Esophagus squamous epithelium (tissue), 5 donors: ENCODE results near the gene AEN. TPM values are rescaled to one million over a fixed set of nuclear protein-coding genes. Genes with fewer than 3 reads are reported as not detected.
A peak's percentile ranks its signal among the peaks of the same experiment; 100 is the strongest.

Source experiments
- DNase-seq: peaks from one replicate; lab custom pipeline; 2025; lab: John Stamatoyannopoulos, UW
- H3K27ac ChIP-seq, 4 donors: fragments of 200-600 bp; sonication (generic); one replicate each; pipeline ENCODE4 v1.5.1; 2016 to 2019; ENCODE audit warnings: mild to moderate bottlenecking in 1 of 4
- H3K27me3 ChIP-seq, 4 donors: fragments of 200-600 bp; sonication (generic); 1 replicate in 3 of 4; 2 replicates in 1 of 4; pipeline versions ENCODE4 v1.5.1 to v1.6.0; 2017 to 2021; ENCODE audit warnings: antibody characterized with exemption in 1 of 4
- H3K36me3 ChIP-seq, 3 donors: fragments of 200-600 bp; sonication (generic); one replicate each; pipeline ENCODE4 v1.5.1; 2016 to 2019
- H3K4me1 ChIP-seq, 3 donors: fragments of 200-600 bp; sonication (generic); one replicate each; pipeline ENCODE4 v1.5.1; 2017 to 2019
- H3K4me3 ChIP-seq, 4 donors: fragments of 200-600 bp; sonication (generic); 1 replicate in 3 of 4; 2 replicates in 1 of 4; pipeline ENCODE4 v1.5.1; 2016 to 2019; ENCODE audit warnings: mild to moderate bottlenecking in 2 of 4, moderate library complexity in 1 of 4
- H3K9me3 ChIP-seq, 3 donors: fragments of 200-600 bp; sonication (generic); one replicate each; pipeline ENCODE4 v1.5.1; 2016 to 2019
- CTCF ChIP-seq, 6 experiments: fragments of 450-650 bp in 4 of 6; fragments of 200-600 bp in 2 of 6; sonication (generic) in 2 of 6; IDR thresholded peaks; one replicate each; pipeline ENCODE4 v1.5.1; 2016 to 2019; ENCODE audit warnings: antibody characterized with exemption in 6 of 6, mild to moderate bottlenecking in 4 of 6, moderate library complexity in 4 of 6
- POLR2A ChIP-seq, 4 donors: fragments of 450-650 bp; IDR thresholded peaks; one replicate each; pipeline ENCODE4 v1.6.1; 2017; ENCODE audit warnings: antibody characterized with exemption in 4 of 4, mild to moderate bottlenecking in 4 of 4, moderate library complexity in 3 of 4
- WGBS, 2 donors: methylation state at CpG; one replicate each; pipeline ENCODE4 v1.1.5; 2018; 5-methylcytosine and 5-hydroxymethylcytosine counted together
- intact Hi-C: fragments of 100-400 bp; cut with DNase I; formaldehyde crosslinking; loops from one replicate; pipeline ENCODE4 v1.15.0; 2022
- total RNA-seq, 4 donors: library from RNA; depleted of rRNA; stranded (reverse); fragments of >200 nt; gene quantifications; one replicate each; pipeline ENCODE4 v1.1.0, GENCODE V29; 2016
- donor health status: DM: yes; HTN: yes; CAD: no.

AEN gene
- total RNA-seq, 4 donors from 2014 or later: 13.4 to 31.4 (median 18.1) TPM

GRCh38 chr15:88617790-88618189 lies 3.4 kb upstream of the AEN start:
- Histone ChIP-seq H3K27me3 (peaks cover 0 to 10% (median 0%) of the 10 kb centered on the region in 4 donors), H3K9me3 (no peaks in the 10 kb centered on the region), H3K36me3 (no peaks in the 10 kb centered on the region), H3K4me3 (no peak overlapping the region), H3K27ac (no peak overlapping the region), H3K4me1 (peaks cover 13 to 29% (median 14%) of the 10 kb centered on the region in 3 donors)
- DNase-seq: no peak
- intact Hi-C loops: loop anchor here (10.0 kb wide), 1 partner anchor 143 kb away; no protein-coding TSS in a partner anchor
- 40 to 50% methylated on average over 1 of the region's 1 CpG for WGBS, 2 donors
- TF ChIP-seq POLR2A (IDR thresholded peaks at IDR 0.05) (no peak), CTCF (IDR thresholded peaks at IDR 0.05) (no peak)

- no peaks in the 10 kb centered on the region for H3K36me3 ChIP-seq
- no peak for TF ChIP-seq CTCF (IDR thresholded peaks at IDR 0.05)
- no peak for TF ChIP-seq POLR2A (IDR thresholded peaks at IDR 0.05)
- no peaks in the 10 kb centered on the region for H3K9me3 ChIP-seq
- DNase-seq: no peak
- no peak overlapping the region for H3K27ac ChIP-seq
- intact Hi-C loops: loop anchor here (10.0 kb wide), 1 partner anchor 144 kb away; no protein-coding TSS in a partner anchor
- no peak overlapping the region for H3K4me3 ChIP-seq
- peaks cover 21 to 38% (median 21%) of the 10 kb centered on the region in 3 donors for H3K4me1 ChIP-seq
- H3K27me3 ChIP-seq: peaks cover 0 to 3% (median 0%) of the 10 kb centered on the region in 4 donors
These were observed 2.5 kb upstream of the AEN start for GRCh38 chr15:88618686-88619085.

GRCh38 chr15:88619796-88620195 lies 1.3 kb upstream of the AEN start:
- no peak for DNase-seq
- Histone ChIP-seq H3K4me1 (peaks cover 28 to 41% (median 31%) of the 10 kb centered on the region in 3 donors), H3K36me3 (no peaks in the 10 kb centered on the region), H3K9me3 (no peaks in the 10 kb centered on the region), H3K27ac (no peak overlapping the region), H3K27me3 (peaks cover 0 to 3% (median 0%) of the 10 kb centered on the region in 4 donors), H3K4me3 (no peak overlapping the region)
- TF ChIP-seq POLR2A (IDR thresholded peaks at IDR 0.05) (no peak), CTCF (IDR thresholded peaks at IDR 0.05) (no peak)
- intact Hi-C loops: loop anchor here (10.0 kb wide), 1 partner anchor 145 kb away; no protein-coding TSS in a partner anchor
- WGBS, 2 donors: 79% methylated on average over 2 of the region's 2 CpGs

GRCh38 chr15:88621789-88622604 lies 857 bp downstream of the AEN start:
- peak in 1 of 4 donors; percentile 63 for TF ChIP-seq POLR2A (IDR thresholded peaks at IDR 0.05)
- TF ChIP-seq CTCF (IDR thresholded peaks at IDR 0.05): no peak
- DNase-seq: no peak
- Histone ChIP-seq H3K27ac (peak overlapping the region; percentile 86 to 95 (median 93)), H3K4me3 (peak overlapping the region; percentile 64 to 95 (median 93)), H3K9me3 (no peaks in the 10 kb centered on the region), H3K27me3 (no peaks in the 10 kb centered on the region), H3K36me3 (peaks cover 0 to 12% (median 8%) of the 10 kb centered on the region in 3 donors), H3K4me1 (peaks cover 31 to 61% (median 34%) of the 10 kb centered on the region in 3 donors)
- WGBS, 2 donors: 4 to 10% methylated on average over 9 to 10 of the region's 17 CpGs
- intact Hi-C loops: no loop called here

GRCh38 chr15:88622605-88622975 lies 1.4 kb downstream of the AEN start:
- intact Hi-C loops: no loop called here
- Histone ChIP-seq H3K27me3 (no peaks in the 10 kb centered on the region), H3K4me1 (peaks cover 32 to 67% (median 34%) of the 10 kb centered on the region in 3 donors), H3K9me3 (no peaks in the 10 kb centered on the region), H3K4me3 (peak overlapping the region; percentile 64 to 95 (median 93)), H3K27ac (peak overlapping the region; percentile 86 to 95 (median 93)), H3K36me3 (peaks cover 0 to 18% (median 8%) of the 10 kb centered on the region in 3 donors)
- TF ChIP-seq POLR2A (IDR thresholded peaks at IDR 0.05) (no peak), CTCF (IDR thresholded peaks at IDR 0.05) (no peak)
- DNase-seq: no peak
- 12 to 30% methylated on average over 5 of the region's 5 CpGs for WGBS, 2 donors
